ENCODE results near the gene CFH. TPM values are rescaled to one million over a fixed set of nuclear protein-coding genes. Genes with fewer than 3 reads are reported as not detected.

Gene CFH
- total RNA-seq, 1 experiment from 2014 or later = 0.57 TPM

DNA sequence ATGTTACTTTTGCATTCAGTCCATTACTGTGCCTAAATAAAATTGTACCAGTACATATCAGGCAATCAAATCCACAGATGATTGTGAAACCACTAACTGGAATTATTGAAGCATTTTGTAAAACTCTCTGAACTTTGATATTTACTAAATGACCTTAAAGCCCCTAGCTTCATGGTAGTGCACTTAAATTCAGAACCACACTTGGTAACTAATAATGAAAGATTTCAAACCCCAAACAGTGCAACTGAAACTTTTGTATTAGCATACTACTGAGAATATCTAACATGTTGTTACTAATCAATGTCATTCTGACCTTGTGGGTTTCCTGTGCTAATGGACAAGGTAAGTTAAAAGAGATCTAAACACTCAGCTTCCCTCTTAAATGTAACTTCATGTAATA is 122.8 kb downstream of the CFH start, which contains the start of gene CFHR3:
TSS of gene CFHR3 (plus strand) at position 238 of the 400 bp plus-strand sequence. CDS start at position 285, 47 bp downstream.
- Histone ChIP-seq H4K20me1 (ENCODE audit: insufficient read depth) (no peaks in the 10 kb centered on the region), H3K4me2 (ENCODE audit: low read length) (no peak within 1 kb of the TSS), H3K9me3 (ENCODE audit: control insufficient read depth in 1 of 2, insufficient read depth in 1 of 2, low read depth in 1 of 2, low read length in 2 of 2) (no peaks in the 10 kb centered on the region), H3K9ac (ENCODE audit: low read length) (no peak within 1 kb of the TSS), H2AFZ (ENCODE audit: low read depth, low read length, poor library complexity, severe bottlenecking) (no peak within 1 kb of the TSS), H3K79me2 (ENCODE audit: insufficient read depth, low read length) (no peaks in the 10 kb centered on the region), H3K27me3 (ENCODE audit: insufficient read depth, low read length) (no peaks in the 10 kb centered on the region), H3K27ac (ENCODE audit: low read depth, low read length) (no peak within 1 kb of the TSS), H3K4me1 (ENCODE audit: control insufficient read depth in 1 of 2, insufficient read depth in 2 of 2, low read length in 2 of 2) (no peaks in the 10 kb centered on the region), H3K36me3 (ENCODE audit: control insufficient read depth in 1 of 2, insufficient read depth in 2 of 2, low read length in 2 of 2) (no peaks in the 10 kb centered on the region), H3K9me2 (ENCODE audit: insufficient read depth) (no peaks in the 10 kb centered on the region), H3K4me3 (replicated peaks in 1 of 2; ENCODE audit: low read depth in 1 of 2, low read length in 2 of 2) (no peak within 1 kb of the TSS)
- ATAC-seq (no peak), DNase-seq (ENCODE audit: low read depth, low spot score) (no peak)
- ChIA-PET RAD21 (ENCODE audit: low non-redundant PET in 1 of 2, low total read pairs in 2 of 2, uncharacterized antibody in 2 of 2, unreplicated experiment in 2 of 2) (no interaction called here), POLR2A (no interaction called here), CTCF (no interaction called here)
- intact Hi-C loops (cut with micrococcal nuclease) = no loop called here
- no TSS peak for BruUV-seq (replicated peaks)
- TF ChIP-seq, protein P1, sequence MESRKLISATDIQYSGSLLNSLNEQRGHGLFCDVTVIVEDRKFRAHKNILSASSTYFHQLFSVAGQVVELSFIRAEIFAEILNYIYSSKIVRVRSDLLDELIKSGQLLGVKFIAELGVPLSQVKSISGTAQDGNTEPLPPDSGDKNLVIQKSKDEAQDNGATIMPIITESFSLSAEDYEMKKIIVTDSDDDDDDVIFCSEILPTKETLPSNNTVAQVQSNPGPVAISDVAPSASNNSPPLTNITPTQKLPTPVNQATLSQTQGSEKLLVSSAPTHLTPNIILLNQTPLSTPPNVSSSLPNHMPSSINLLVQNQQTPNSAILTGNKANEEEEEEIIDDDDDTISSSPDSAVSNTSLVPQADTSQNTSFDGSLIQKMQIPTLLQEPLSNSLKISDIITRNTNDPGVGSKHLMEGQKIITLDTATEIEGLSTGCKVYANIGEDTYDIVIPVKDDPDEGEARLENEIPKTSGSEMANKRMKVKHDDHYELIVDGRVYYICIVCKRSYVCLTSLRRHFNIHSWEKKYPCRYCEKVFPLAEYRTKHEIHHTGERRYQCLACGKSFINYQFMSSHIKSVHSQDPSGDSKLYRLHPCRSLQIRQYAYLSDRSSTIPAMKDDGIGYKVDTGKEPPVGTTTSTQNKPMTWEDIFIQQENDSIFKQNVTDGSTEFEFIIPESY (IDR thresholded peaks at IDR 0.05; ENCODE audit: extremely low read depth, insufficient replicate concordance, low read length) = no peak
- TF ChIP-seq EGR1 (IDR thresholded peaks at IDR 0.05; ENCODE audit: low read depth) (no peak), ZFX (IDR thresholded peaks at IDR 0.05) (no peak), POLR2AphosphoS5 (IDR thresholded peaks at IDR 0.05; ENCODE audit: low read depth, low read length) (no peak), TCF7L2 (IDR thresholded peaks at IDR 0.05; ENCODE audit: borderline replicate concordance, extremely low read depth, insufficient read depth, insufficient read length) (no peak), JUND (IDR thresholded peaks at IDR 0.05) (no peak), ELF1 (IDR thresholded peaks at IDR 0.05; ENCODE audit: borderline replicate concordance, low read depth) (no peak), POLR2A (IDR thresholded peaks at IDR 0.05; ENCODE audit: borderline replicate concordance, extremely low read depth, insufficient read depth, insufficient read length) (no peak)
- TF ChIP-seq, protein P2, sequence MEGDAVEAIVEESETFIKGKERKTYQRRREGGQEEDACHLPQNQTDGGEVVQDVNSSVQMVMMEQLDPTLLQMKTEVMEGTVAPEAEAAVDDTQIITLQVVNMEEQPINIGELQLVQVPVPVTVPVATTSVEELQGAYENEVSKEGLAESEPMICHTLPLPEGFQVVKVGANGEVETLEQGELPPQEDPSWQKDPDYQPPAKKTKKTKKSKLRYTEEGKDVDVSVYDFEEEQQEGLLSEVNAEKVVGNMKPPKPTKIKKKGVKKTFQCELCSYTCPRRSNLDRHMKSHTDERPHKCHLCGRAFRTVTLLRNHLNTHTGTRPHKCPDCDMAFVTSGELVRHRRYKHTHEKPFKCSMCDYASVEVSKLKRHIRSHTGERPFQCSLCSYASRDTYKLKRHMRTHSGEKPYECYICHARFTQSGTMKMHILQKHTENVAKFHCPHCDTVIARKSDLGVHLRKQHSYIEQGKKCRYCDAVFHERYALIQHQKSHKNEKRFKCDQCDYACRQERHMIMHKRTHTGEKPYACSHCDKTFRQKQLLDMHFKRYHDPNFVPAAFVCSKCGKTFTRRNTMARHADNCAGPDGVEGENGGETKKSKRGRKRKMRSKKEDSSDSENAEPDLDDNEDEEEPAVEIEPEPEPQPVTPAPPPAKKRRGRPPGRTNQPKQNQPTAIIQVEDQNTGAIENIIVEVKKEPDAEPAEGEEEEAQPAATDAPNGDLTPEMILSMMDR (IDR thresholded peaks at IDR 0.05 in 2 of 3, conservative IDR thresholded peaks at IDR 0.05 in 1 of 3; ENCODE audit: borderline replicate concordance in 1 of 3, insufficient read depth in 1 of 3, low read depth in 2 of 3, low read length in 2 of 3) = no peak
